Hepatocyte (in vitro differentiated cells): ENCODE measurements around the gene OR6B1. TPM values are rescaled to one million over a fixed set of nuclear protein-coding genes. Genes with fewer than 3 reads are reported as not detected.

Experiments
- DNase-seq: peaks from one replicate; pipeline ENCODE4 v3.0.0-alpha.2; 2016; ENCODE audit warnings: low spot score
- H2AFZ ChIP-seq: fragments of 200-600 bp; sonication (generic); 2 replicates; pipeline ENCODE4 v1.6.0; 2016; ENCODE audit warnings: antibody characterized with exemption, mild to moderate bottlenecking
- H3K27ac ChIP-seq: fragments of 200-600 bp; sonication (generic); 2 replicates; pipeline ENCODE4 v1.5.1; 2016; ENCODE audit warnings: mild to moderate bottlenecking
- H3K27me3 ChIP-seq: fragments of 200-600 bp; sonication (generic); 2 replicates; pipeline ENCODE4 v1.6.1; 2016
- H3K36me3 ChIP-seq: fragments of 200-600 bp; sonication (generic); replicated peaks from 2 replicates; pipeline ENCODE4 v1.5.1; 2016; ENCODE audit warnings: low read depth; ENCODE audit not compliant: insufficient read depth
- H3K4me1 ChIP-seq: fragments of 200-600 bp; sonication (generic); 2 replicates; pipeline ENCODE4 v1.5.1; 2016; ENCODE audit warnings: mild to moderate bottlenecking, moderate library complexity; ENCODE audit not compliant: insufficient read depth
- H3K4me2 ChIP-seq: fragments of 200-600 bp; sonication (generic); 2 replicates; pipeline ENCODE4 v1.6.0; 2016
- H3K4me3 ChIP-seq: fragments of 200-600 bp; sonication (generic); 2 replicates; pipeline ENCODE4 v1.5.1; 2016; ENCODE audit warnings: mild to moderate bottlenecking
- H3K79me2 ChIP-seq: fragments of 200-600 bp; sonication (generic); 2 replicates; pipeline ENCODE4 v1.6.0; 2017; ENCODE audit warnings: mild to moderate bottlenecking
- H3K9me2 ChIP-seq: fragments of 200-600 bp; sonication (generic); replicated peaks from 2 replicates; pipeline ENCODE4 v1.6.0; 2017; ENCODE audit warnings: mild to moderate bottlenecking; ENCODE audit not compliant: insufficient read depth
- H3K9me3 ChIP-seq: fragments of 200-600 bp; sonication (generic); 2 replicates; pipeline ENCODE4 v1.5.1; 2016; ENCODE audit warnings: low read depth, mild to moderate bottlenecking
- H4K20me1 ChIP-seq: fragments of 200-600 bp; sonication (generic); 2 replicates; pipeline ENCODE4 v1.6.0; 2016; ENCODE audit warnings: mild to moderate bottlenecking; ENCODE audit not compliant: insufficient read depth, poor library complexity, severe bottlenecking
- CTCF ChIP-seq: fragments of 200-600 bp; sonication (generic); IDR thresholded peaks from 2 replicates; pipeline ENCODE4 v1.5.1; 2016; ENCODE audit warnings: antibody characterized with exemption, mild to moderate bottlenecking; ENCODE audit not compliant: poor library complexity
- EZH2 ChIP-seq: fragments of 200-600 bp; sonication (generic); IDR thresholded peaks from 2 replicates; pipeline ENCODE4 v1.6.1; 2016; ENCODE audit warnings: antibody characterized with exemption, mild to moderate bottlenecking, borderline replicate concordance
- EZH2phosphoT487 ChIP-seq: fragments of 200-600 bp; sonication (generic); IDR thresholded peaks from one replicate; pipeline ENCODE4 v1.6.1; 2018; ENCODE audit warnings: antibody characterized with exemption, mild to moderate bottlenecking, low read depth, moderate library complexity; ENCODE audit not compliant: unreplicated experiment, severe bottlenecking
- WGBS: methylation state at CpG from one replicate; pipeline ENCODE4 v1.1.6; 2016; ENCODE audit warnings: low lambda C conversion rate; ENCODE audit errors: missing lambda C conversion rate; 5-methylcytosine and 5-hydroxymethylcytosine counted together
- polyA plus RNA-seq: library from polyadenylated mRNA; unstranded; fragments of >200 nt; fragmentation: Nextera tagmentation; extraction: Ambion mirVana; gene quantifications from 2 replicates; pipeline ENCODE4 v1.2.1, GENCODE V29; 2016
- total RNA-seq: library from RNA; depleted of rRNA; stranded (reverse); fragments of >200 nt; gene quantifications from 2 replicates; pipeline ENCODE4 v1.2.3, GENCODE V29; 2014

OR6B1 gene
- total and polyA plus RNA-seq, 2 experiments from 2014 or later = 0.28 TPM; not detected in 1

- H3K79me2 ChIP-seq = no peaks in the 10 kb centered on the region
- no peaks in the 10 kb centered on the region for H3K36me3 ChIP-seq
- no peak overlapping the region for H3K4me3 ChIP-seq
- H3K4me1 ChIP-seq = peaks cover 12% of the 10 kb centered on the region
- H3K9me3 ChIP-seq = no peaks in the 10 kb centered on the region
- H4K20me1 ChIP-seq = no peaks in the 10 kb centered on the region
- DNase-seq = no peak
- TF ChIP-seq EZH2 = no peak
- TF ChIP-seq CTCF = no peak
- no peak for TF ChIP-seq EZH2phosphoT487
- H3K27ac ChIP-seq = no peak overlapping the region
- no peaks in the 10 kb centered on the region for H3K9me2 ChIP-seq
- no peaks in the 10 kb centered on the region for H3K27me3 ChIP-seq
- no peak overlapping the region for H2AFZ ChIP-seq
- no peak overlapping the region for H3K4me2 ChIP-seq
Measured at GRCh38 chr7:144022169-144022568, 22.0 kb downstream of the OR6B1 start.

GRCh38 chr7:144023171-144023827, 23.2 kb downstream of the OR6B1 start:
- H3K4me2 ChIP-seq = no peak overlapping the region
- H3K9me2 ChIP-seq = no peaks in the 10 kb centered on the region
- H3K4me3 ChIP-seq = no peak overlapping the region
- no peaks in the 10 kb centered on the region for H3K36me3 ChIP-seq
- no peak for DNase-seq
- H3K79me2 ChIP-seq = no peaks in the 10 kb centered on the region
- H3K4me1 ChIP-seq = peaks cover 12% of the 10 kb centered on the region
- 92% methylated on average over 4 of the region's 4 CpGs for WGBS
- H3K27me3 ChIP-seq = no peaks in the 10 kb centered on the region
- H2AFZ ChIP-seq = no peak overlapping the region
- H4K20me1 ChIP-seq = no peaks in the 10 kb centered on the region
- no peak for TF ChIP-seq EZH2phosphoT487
- no peak for TF ChIP-seq CTCF
- TF ChIP-seq EZH2 = no peak
- H3K27ac ChIP-seq = no peak overlapping the region
- H3K9me3 ChIP-seq = no peaks in the 10 kb centered on the region

DNA sequence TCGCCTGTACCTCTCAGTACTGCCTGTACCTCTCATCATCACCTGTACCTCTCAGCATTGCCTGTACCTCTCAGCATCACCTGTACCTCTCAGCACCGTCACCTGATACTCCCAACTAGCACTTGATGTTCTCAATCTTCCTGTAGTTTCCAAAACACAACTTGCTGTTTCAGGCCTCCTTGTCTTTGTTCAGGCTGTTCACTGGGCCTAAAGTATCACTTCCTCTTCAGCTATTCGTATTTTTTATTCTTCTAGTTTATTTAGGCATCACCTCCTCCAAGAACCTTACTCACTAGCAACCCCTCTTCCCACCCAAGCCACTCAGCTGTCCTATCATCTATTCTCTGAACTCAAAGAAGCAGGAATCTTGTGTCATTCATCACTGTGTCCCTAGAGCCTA, 24.1 kb downstream of the OR6B1 start:
- no peaks in the 10 kb centered on the region for H3K27me3 ChIP-seq
- H3K4me2 ChIP-seq = no peak overlapping the region
- H3K36me3 ChIP-seq = no peaks in the 10 kb centered on the region
- no peaks in the 10 kb centered on the region for H3K79me2 ChIP-seq
- H3K4me1 ChIP-seq = peaks cover 10% of the 10 kb centered on the region
- 91% methylated on average over 3 of the region's 3 CpGs for WGBS
- no peaks in the 10 kb centered on the region for H3K9me2 ChIP-seq
- H2AFZ ChIP-seq = no peak overlapping the region
- no peaks in the 10 kb centered on the region for H4K20me1 ChIP-seq
- H3K9me3 ChIP-seq = no peaks in the 10 kb centered on the region
- no peak overlapping the region for H3K27ac ChIP-seq
- no peak for DNase-seq
- no peak for TF ChIP-seq CTCF
- TF ChIP-seq EZH2phosphoT487 = no peak
- TF ChIP-seq EZH2 = no peak
- H3K4me3 ChIP-seq = no peak overlapping the region
